CD4-positive, alpha-beta T cell treated with Interleukin-21 for 1 hour (primary cell): ENCODE measurements around the gene PFKFB1.
"Not testable (repeated sequence)": the region's sequence is repeated elsewhere in the genome, so short reads cannot be mapped to it uniquely, and the experiment has no call there.

Experiments
- DNase-seq: peaks from one replicate; pipeline ENCODE4 v3.0.0-alpha.2; 2020

PFKFB1 gene

GRCh38 chrX:54991706-54992105 lies 2.3 kb downstream of the PFKFB1 start:
- DNase-seq = no peak

- DNase-seq = not testable (repeated sequence)
These were observed 10.7 kb downstream of the PFKFB1 start for GRCh38 chrX:54983306-54983705.

GRCh38 chrX:54980334-54980733 lies 13.7 kb downstream of the PFKFB1 start:
- no peak for DNase-seq

GRCh38 chrX:54979432-54979831 lies 14.6 kb downstream of the PFKFB1 start:
- no peak for DNase-seq

GRCh38 chrX:54978448-54978847 lies 15.5 kb downstream of the PFKFB1 start:
- no peak for DNase-seq

GRCh38 chrX:54977387-54977786 lies 16.6 kb downstream of the PFKFB1 start:
- DNase-seq = no peak

- peak; percentile 11 for DNase-seq
These were observed 29.1 kb downstream of the PFKFB1 start for GRCh38 chrX:54964766-54965497.

- no peak for DNase-seq
These were observed 32.2 kb downstream of the PFKFB1 start for GRCh38 chrX:54961750-54962149.

- DNase-seq = no peak
These were observed 43.1 kb downstream of the PFKFB1 start for GRCh38 chrX:54950730-54951375.

- DNase-seq = no peak
These were observed 48.8 kb downstream of the PFKFB1 start for GRCh38 chrX:54945224-54945623.

GRCh38 chrX:54944816-54945215 lies 49.2 kb downstream of the PFKFB1 start:
- no peak for DNase-seq

- DNase-seq = no peak
These were observed 56.6 kb downstream of the PFKFB1 start for GRCh38 chrX:54937416-54937815.

GRCh38 chrX:54935306-54935705 lies 58.7 kb downstream of the PFKFB1 start:
- no peak for DNase-seq

GRCh38 chrX:54934890-54935289 lies 59.1 kb downstream of the PFKFB1 start:
- no peak for DNase-seq

GRCh38 chrX:54934058-54934457 lies 59.9 kb downstream of the PFKFB1 start:
- no peak for DNase-seq

GRCh38 chrX:54933150-54933826 lies 60.7 kb downstream of the PFKFB1 start:
- DNase-seq = no peak

GRCh38 chrX:54931107-54931506 lies 62.9 kb downstream of the PFKFB1 start:
- DNase-seq = no peak

- DNase-seq = no peak
These were observed 63.5 kb downstream of the PFKFB1 start for GRCh38 chrX:54930291-54931049.

- no peak for DNase-seq
These were observed 65.1 kb downstream of the PFKFB1 start for GRCh38 chrX:54928876-54929275.

- DNase-seq = no peak
These were observed 67.0 kb downstream of the PFKFB1 start for GRCh38 chrX:54926978-54927377.

GRCh38 chrX:54923376-54923775 lies 70.6 kb downstream of the PFKFB1 start:
- no peak for DNase-seq

GRCh38 chrX:54922547-54922946 lies 71.4 kb downstream of the PFKFB1 start:
- DNase-seq = no peak

GRCh38 chrX:54921427-54922021 lies 72.5 kb downstream of the PFKFB1 start:
- peak; percentile 57 for DNase-seq
